Liver (tissue), 9 donors: ENCODE results near the gene LMAN2. TPM values are rescaled to one million over a fixed set of nuclear protein-coding genes. Genes with fewer than 3 reads are reported as not detected.

Source experiments
- DNase-seq: peaks from one replicate; pipeline ENCODE4 v3.0.0-alpha.2; 2017; ENCODE audit warnings: low spot score
- H3K27ac ChIP-seq, 2 donors: one replicate each; pipeline ENCODE4 v1.7.0; 2013; ENCODE audit warnings: inconsistent platforms in 2 of 2, low read length in 2 of 2, control low read depth in 1 of 2, low read depth in 1 of 2, mild to moderate bottlenecking in 1 of 2
- H3K27me3 ChIP-seq, 4 donors: one replicate each; pipeline versions ENCODE4 v1.6.1 to v1.7.0; 2013; ENCODE audit warnings: low read length in 3 of 4, inconsistent platforms in 1 of 4, mild to moderate bottlenecking in 1 of 4, moderate library complexity in 1 of 4; ENCODE audit not compliant: control insufficient read depth in 4 of 4, insufficient read depth in 4 of 4
- H3K36me3 ChIP-seq, 4 donors: one replicate each; pipeline versions ENCODE4 v1.6.1 to v1.7.0; 2013; ENCODE audit warnings: low read length in 3 of 4, mild to moderate bottlenecking in 3 of 4, low read depth in 1 of 4, moderate library complexity in 1 of 4; ENCODE audit not compliant: control insufficient read depth in 4 of 4, insufficient read depth in 3 of 4
- H3K4me1 ChIP-seq, 4 donors: one replicate each; pipeline versions ENCODE4 v1.6.1 to v1.7.0; 2013; ENCODE audit warnings: low read length in 3 of 4, mild to moderate bottlenecking in 3 of 4, moderate library complexity in 1 of 4; ENCODE audit not compliant: control insufficient read depth in 4 of 4, insufficient read depth in 4 of 4
- H3K4me3 ChIP-seq, 3 donors: one replicate each; pipeline versions ENCODE4 v1.6.1 to v1.7.0; 2013; ENCODE audit warnings: low read length in 3 of 3, control low read depth in 1 of 3, low read depth in 1 of 3, mild to moderate bottlenecking in 1 of 3
- H3K9ac ChIP-seq, 2 donors: one replicate each; pipeline ENCODE4 v1.7.0; 2013; ENCODE audit warnings: low read length in 2 of 2, mild to moderate bottlenecking in 2 of 2, moderate library complexity in 2 of 2, control low read depth in 1 of 2, low read depth in 1 of 2
- H3K9me3 ChIP-seq, 4 donors: one replicate each; pipeline versions ENCODE4 v1.6.1 to v1.7.0; 2013; ENCODE audit warnings: low read length in 3 of 4; ENCODE audit not compliant: control insufficient read depth in 4 of 4
- ATF3 ChIP-seq: IDR thresholded peaks from 2 replicates; pipeline ENCODE4 v1.6.1; 2016; ENCODE audit warnings: antibody characterized with exemption
- EGR1 ChIP-seq, 2 donors: IDR thresholded peaks; 2 replicates each; pipeline ENCODE4 v1.6.1; 2016 to 2018; ENCODE audit warnings: antibody characterized with exemption in 2 of 2, low read depth in 2 of 2
- FOXA2 ChIP-seq: IDR thresholded peaks from 2 replicates; pipeline ENCODE4 v1.6.1; 2016; ENCODE audit warnings: antibody characterized with exemption
- GABPA ChIP-seq, 2 donors: IDR thresholded peaks in 1 of 2; conservative IDR thresholded peaks in 1 of 2; 2 replicates each; pipeline ENCODE4 v1.6.1; 2016; ENCODE audit warnings: antibody characterized with exemption in 2 of 2, mild to moderate bottlenecking in 1 of 2, moderate library complexity in 1 of 2
- HNF4A ChIP-seq, 2 donors: conservative IDR thresholded peaks; 2 replicates each; pipeline ENCODE4 v1.6.1; 2016; ENCODE audit warnings: antibody characterized with exemption in 2 of 2, mild to moderate bottlenecking in 2 of 2
- RAD21 ChIP-seq, 2 donors: IDR thresholded peaks; 2 replicates each; pipeline ENCODE4 v1.6.1; 2016; ENCODE audit warnings: antibody characterized with exemption in 2 of 2, mild to moderate bottlenecking in 2 of 2
- RXRA ChIP-seq, 2 donors: IDR thresholded peaks; 2 replicates each; pipeline ENCODE4 v1.6.1; 2017 to 2018; ENCODE audit warnings: antibody characterized with exemption in 2 of 2, mild to moderate bottlenecking in 1 of 2
- SP1 ChIP-seq: IDR thresholded peaks from 2 replicates; pipeline ENCODE4 v1.6.1; 2018; ENCODE audit warnings: antibody characterized with exemption, mild to moderate bottlenecking
- TAF1 ChIP-seq: conservative IDR thresholded peaks from 2 replicates; pipeline ENCODE4 v1.6.1; 2016; ENCODE audit warnings: antibody characterized with exemption, mild to moderate bottlenecking
- YY1 ChIP-seq: IDR thresholded peaks from 2 replicates; pipeline ENCODE4 v1.6.1; 2016; ENCODE audit warnings: antibody characterized with exemption, mild to moderate bottlenecking
- WGBS: extraction: QIAGEN DNeasy Blood & Tissue Kit; methylation state at CpG from one replicate; pipeline ENCODE4 v1.1.7; 2013; 5-methylcytosine and 5-hydroxymethylcytosine counted together
- polyA plus RNA-seq, 2 donors: library from polyadenylated mRNA; stranded (reverse) in 1 of 2; unstranded in 1 of 2; fragments of 200-250 nt in 1 of 2; fragments of >200 nt in 1 of 2; fragmentation: Nextera tagmentation in 1 of 2; extraction: Ambion mirVana in 1 of 2; gene quantifications; one replicate each; pipeline versions ENCODE4 v1.2.1 to v1.2.3, GENCODE V29; 2013 to 2015
- total RNA-seq, 2 donors: library from RNA; depleted of rRNA; stranded (reverse); fragments of >200 nt; gene quantifications; one replicate each; pipeline ENCODE4 v1.2.3, GENCODE V29; 2014
- TF ChIP-seq, protein P1 (sequence below): IDR thresholded peaks from 2 replicates; pipeline ENCODE4 v1.6.1; 2016; ENCODE audit warnings: antibody characterized with exemption
- TF ChIP-seq, protein P2 (sequence below): IDR thresholded peaks from 2 replicates; pipeline ENCODE4 v1.6.1; 2016; ENCODE audit warnings: antibody characterized with exemption, mild to moderate bottlenecking
- TF ChIP-seq, protein P3 (sequence below): fragments of 150-350 bp; IDR thresholded peaks from 2 replicates; pipeline ENCODE4 v1.5.1; 2017; ENCODE audit warnings: improper control_type of control experiment, low read depth, low read length; ENCODE audit not compliant: missing input control
- donor health status: healthy.
- donor health status: healthy.
- donor health status: healthy.
- donor health status: healthy.
- donor health status: healthy.

The LMAN2 gene
- total and polyA plus RNA-seq, 4 donors, result 243 to 478 (median 364) TPM

GRCh38 chr5:177311392-177311722 is 40.1 kb downstream of the LMAN2 start:
- peaks cover 3 to 9% (median 4%) of the 10 kb centered on the region in 4 donors for H3K36me3 ChIP-seq
- H3K9me3 ChIP-seq, result no peaks in the 10 kb centered on the region
- no peak overlapping the region for H3K27ac ChIP-seq
- no peaks in the 10 kb centered on the region for H3K27me3 ChIP-seq
- peaks cover 6 to 19% (median 13%) of the 10 kb centered on the region in 4 donors for H3K4me1 ChIP-seq
- H3K9ac ChIP-seq, result no peak overlapping the region
- H3K4me3 ChIP-seq, result peak overlapping the region; percentile 27 to 62 (median 50)
- no peak for TF ChIP-seq RXRA (IDR thresholded peaks at IDR 0.05)
- WGBS, result 5% methylated on average over 23 of the region's 23 CpGs
- no peak for DNase-seq

- Histone ChIP-seq H3K9ac (no peak overlapping the region), H3K27ac (no peak overlapping the region), H3K4me3 (peak overlapping the region in 1 of 3 donors; percentile 50), H3K4me1 (peaks cover 6 to 19% (median 13%) of the 10 kb centered on the region in 4 donors), H3K9me3 (no peaks in the 10 kb centered on the region), H3K36me3 (peaks cover 5 to 14% (median 6%) of the 10 kb centered on the region in 4 donors), H3K27me3 (no peaks in the 10 kb centered on the region)
- TF ChIP-seq, protein P1, sequence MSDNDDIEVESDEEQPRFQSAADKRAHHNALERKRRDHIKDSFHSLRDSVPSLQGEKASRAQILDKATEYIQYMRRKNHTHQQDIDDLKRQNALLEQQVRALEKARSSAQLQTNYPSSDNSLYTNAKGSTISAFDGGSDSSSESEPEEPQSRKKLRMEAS, result no peak
- TF ChIP-seq RXRA (IDR thresholded peaks at IDR 0.05) (no peak), SP1 (no peak), EGR1 (IDR thresholded peaks at IDR 0.05; ENCODE audit: low read depth in 2 of 2) (no peak), ATF3 (no peak), RAD21 (IDR thresholded peaks at IDR 0.05) (no peak), GABPA (IDR thresholded peaks at IDR 0.05 in 1 of 2, conservative IDR thresholded peaks at IDR 0.05 in 1 of 2) (no peak), YY1 (no peak), TAF1 (no peak), FOXA2 (no peak), HNF4A (conservative IDR thresholded peaks at IDR 0.05) (no peak)
- TF ChIP-seq, protein P2, sequence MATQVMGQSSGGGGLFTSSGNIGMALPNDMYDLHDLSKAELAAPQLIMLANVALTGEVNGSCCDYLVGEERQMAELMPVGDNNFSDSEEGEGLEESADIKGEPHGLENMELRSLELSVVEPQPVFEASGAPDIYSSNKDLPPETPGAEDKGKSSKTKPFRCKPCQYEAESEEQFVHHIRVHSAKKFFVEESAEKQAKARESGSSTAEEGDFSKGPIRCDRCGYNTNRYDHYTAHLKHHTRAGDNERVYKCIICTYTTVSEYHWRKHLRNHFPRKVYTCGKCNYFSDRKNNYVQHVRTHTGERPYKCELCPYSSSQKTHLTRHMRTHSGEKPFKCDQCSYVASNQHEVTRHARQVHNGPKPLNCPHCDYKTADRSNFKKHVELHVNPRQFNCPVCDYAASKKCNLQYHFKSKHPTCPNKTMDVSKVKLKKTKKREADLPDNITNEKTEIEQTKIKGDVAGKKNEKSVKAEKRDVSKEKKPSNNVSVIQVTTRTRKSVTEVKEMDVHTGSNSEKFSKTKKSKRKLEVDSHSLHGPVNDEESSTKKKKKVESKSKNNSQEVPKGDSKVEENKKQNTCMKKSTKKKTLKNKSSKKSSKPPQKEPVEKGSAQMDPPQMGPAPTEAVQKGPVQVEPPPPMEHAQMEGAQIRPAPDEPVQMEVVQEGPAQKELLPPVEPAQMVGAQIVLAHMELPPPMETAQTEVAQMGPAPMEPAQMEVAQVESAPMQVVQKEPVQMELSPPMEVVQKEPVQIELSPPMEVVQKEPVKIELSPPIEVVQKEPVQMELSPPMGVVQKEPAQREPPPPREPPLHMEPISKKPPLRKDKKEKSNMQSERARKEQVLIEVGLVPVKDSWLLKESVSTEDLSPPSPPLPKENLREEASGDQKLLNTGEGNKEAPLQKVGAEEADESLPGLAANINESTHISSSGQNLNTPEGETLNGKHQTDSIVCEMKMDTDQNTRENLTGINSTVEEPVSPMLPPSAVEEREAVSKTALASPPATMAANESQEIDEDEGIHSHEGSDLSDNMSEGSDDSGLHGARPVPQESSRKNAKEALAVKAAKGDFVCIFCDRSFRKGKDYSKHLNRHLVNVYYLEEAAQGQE, result no peak
- 39% methylated on average over 20 of the region's 20 CpGs for WGBS
- no peak for DNase-seq
These were observed 40.6 kb downstream of the LMAN2 start for GRCh38 chr5:177310757-177311391.

DNA sequence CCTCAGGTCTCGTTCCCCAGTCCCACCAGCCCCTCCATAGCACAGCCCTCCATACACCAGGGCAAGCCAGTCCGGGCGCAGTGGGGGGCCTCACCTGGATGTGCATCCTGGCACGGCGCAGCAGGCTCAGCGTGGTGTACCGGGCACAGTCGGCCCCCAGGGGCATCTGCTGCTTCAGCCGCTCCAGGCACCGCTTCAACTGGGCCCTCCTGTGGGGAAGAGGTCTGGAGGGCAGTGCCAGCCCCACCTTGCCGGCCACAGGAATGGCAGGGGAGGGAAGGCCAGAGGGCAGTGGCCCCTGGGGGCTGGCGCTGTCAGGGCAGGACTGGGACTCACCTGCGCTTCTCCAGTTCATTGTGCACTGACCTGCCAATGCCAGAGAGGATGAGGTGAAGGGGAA is 41.1 kb downstream of the LMAN2 start:
- 96% methylated on average over 13 of the region's 13 CpGs for WGBS
- Histone ChIP-seq H3K27me3 (no peaks in the 10 kb centered on the region), H3K4me1 (peaks cover 6 to 24% (median 15%) of the 10 kb centered on the region in 4 donors), H3K4me3 (no peak overlapping the region), H3K27ac (no peak overlapping the region), H3K9ac (no peak overlapping the region), H3K9me3 (no peaks in the 10 kb centered on the region), H3K36me3 (peaks cover 6 to 16% (median 11%) of the 10 kb centered on the region in 4 donors)
- DNase-seq, result no peak
- no peak for TF ChIP-seq YY1
- TF ChIP-seq, protein P2, result no peak
- no peak for TF ChIP-seq RAD21 (IDR thresholded peaks at IDR 0.05)
- no peak for TF ChIP-seq HNF4A (conservative IDR thresholded peaks at IDR 0.05)
- TF ChIP-seq TAF1, result no peak
- TF ChIP-seq, protein P1, result no peak
- no peak for TF ChIP-seq EGR1 (IDR thresholded peaks at IDR 0.05; ENCODE audit: low read depth in 2 of 2)
- TF ChIP-seq, protein P3, sequence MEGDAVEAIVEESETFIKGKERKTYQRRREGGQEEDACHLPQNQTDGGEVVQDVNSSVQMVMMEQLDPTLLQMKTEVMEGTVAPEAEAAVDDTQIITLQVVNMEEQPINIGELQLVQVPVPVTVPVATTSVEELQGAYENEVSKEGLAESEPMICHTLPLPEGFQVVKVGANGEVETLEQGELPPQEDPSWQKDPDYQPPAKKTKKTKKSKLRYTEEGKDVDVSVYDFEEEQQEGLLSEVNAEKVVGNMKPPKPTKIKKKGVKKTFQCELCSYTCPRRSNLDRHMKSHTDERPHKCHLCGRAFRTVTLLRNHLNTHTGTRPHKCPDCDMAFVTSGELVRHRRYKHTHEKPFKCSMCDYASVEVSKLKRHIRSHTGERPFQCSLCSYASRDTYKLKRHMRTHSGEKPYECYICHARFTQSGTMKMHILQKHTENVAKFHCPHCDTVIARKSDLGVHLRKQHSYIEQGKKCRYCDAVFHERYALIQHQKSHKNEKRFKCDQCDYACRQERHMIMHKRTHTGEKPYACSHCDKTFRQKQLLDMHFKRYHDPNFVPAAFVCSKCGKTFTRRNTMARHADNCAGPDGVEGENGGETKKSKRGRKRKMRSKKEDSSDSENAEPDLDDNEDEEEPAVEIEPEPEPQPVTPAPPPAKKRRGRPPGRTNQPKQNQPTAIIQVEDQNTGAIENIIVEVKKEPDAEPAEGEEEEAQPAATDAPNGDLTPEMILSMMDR, result no peak
- no peak for TF ChIP-seq SP1
